ENCODE results near the gene EIF3K.

- no peak for TF ChIP-seq POLR2AphosphoS5 (IDR thresholded peaks at IDR 0.05; ENCODE audit: low read depth, low read length)
- TF ChIP-seq, protein P1, sequence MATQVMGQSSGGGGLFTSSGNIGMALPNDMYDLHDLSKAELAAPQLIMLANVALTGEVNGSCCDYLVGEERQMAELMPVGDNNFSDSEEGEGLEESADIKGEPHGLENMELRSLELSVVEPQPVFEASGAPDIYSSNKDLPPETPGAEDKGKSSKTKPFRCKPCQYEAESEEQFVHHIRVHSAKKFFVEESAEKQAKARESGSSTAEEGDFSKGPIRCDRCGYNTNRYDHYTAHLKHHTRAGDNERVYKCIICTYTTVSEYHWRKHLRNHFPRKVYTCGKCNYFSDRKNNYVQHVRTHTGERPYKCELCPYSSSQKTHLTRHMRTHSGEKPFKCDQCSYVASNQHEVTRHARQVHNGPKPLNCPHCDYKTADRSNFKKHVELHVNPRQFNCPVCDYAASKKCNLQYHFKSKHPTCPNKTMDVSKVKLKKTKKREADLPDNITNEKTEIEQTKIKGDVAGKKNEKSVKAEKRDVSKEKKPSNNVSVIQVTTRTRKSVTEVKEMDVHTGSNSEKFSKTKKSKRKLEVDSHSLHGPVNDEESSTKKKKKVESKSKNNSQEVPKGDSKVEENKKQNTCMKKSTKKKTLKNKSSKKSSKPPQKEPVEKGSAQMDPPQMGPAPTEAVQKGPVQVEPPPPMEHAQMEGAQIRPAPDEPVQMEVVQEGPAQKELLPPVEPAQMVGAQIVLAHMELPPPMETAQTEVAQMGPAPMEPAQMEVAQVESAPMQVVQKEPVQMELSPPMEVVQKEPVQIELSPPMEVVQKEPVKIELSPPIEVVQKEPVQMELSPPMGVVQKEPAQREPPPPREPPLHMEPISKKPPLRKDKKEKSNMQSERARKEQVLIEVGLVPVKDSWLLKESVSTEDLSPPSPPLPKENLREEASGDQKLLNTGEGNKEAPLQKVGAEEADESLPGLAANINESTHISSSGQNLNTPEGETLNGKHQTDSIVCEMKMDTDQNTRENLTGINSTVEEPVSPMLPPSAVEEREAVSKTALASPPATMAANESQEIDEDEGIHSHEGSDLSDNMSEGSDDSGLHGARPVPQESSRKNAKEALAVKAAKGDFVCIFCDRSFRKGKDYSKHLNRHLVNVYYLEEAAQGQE (IDR thresholded peaks at IDR 0.05; ENCODE audit: insufficient read depth in 1 of 2, low read depth in 2 of 2, low read length in 2 of 2), result no peak
- TF ChIP-seq TAF1 (IDR thresholded peaks at IDR 0.05; ENCODE audit: borderline replicate concordance, insufficient read depth, low read length), result no peak
- TF ChIP-seq SIN3A (IDR thresholded peaks at IDR 0.05; ENCODE audit: borderline replicate concordance, insufficient read depth, low read length), result no peak
Measured at GRCh38 chr19:38675611-38676010, 56.6 kb downstream of the EIF3K start.
